Embryonic facial prominence (tissue), 1 donor: ENCODE measurements around the gene MPDZ.
A peak's percentile ranks its signal among the peaks of the same experiment; 100 is the strongest.

ENCODE experiments used
- DNase-seq: peaks from one replicate; pipeline ENCODE4 v3.0.0-alpha.2; 2016; ENCODE audit errors: extremely low spot score

MPDZ gene

GRCh38 chr9:13179257-13179656 is 100.2 kb downstream of the MPDZ start:
- no peak for DNase-seq

- no peak for DNase-seq
Observed at GRCh38 chr9:13175732-13176131, 103.8 kb downstream of the MPDZ start.

GRCh38 chr9:13174906-13175639 is 104.4 kb downstream of the MPDZ start:
- no peak for DNase-seq

GRCh38 chr9:13173553-13173952 is 105.9 kb downstream of the MPDZ start:
- no peak for DNase-seq

- no peak for DNase-seq
Observed at GRCh38 chr9:13171261-13171660, 108.2 kb downstream of the MPDZ start.

- no peak for DNase-seq
Observed at GRCh38 chr9:13166996-13167395, 112.5 kb downstream of the MPDZ start.

- no peak for DNase-seq
Observed at GRCh38 chr9:13165956-13166355, 113.5 kb downstream of the MPDZ start.

- DNase-seq, result peak; percentile 14
Observed at GRCh38 chr9:13165236-13165945, 114.1 kb downstream of the MPDZ start.

- no peak for DNase-seq
Observed at GRCh38 chr9:13163946-13164345, 115.5 kb downstream of the MPDZ start.

GRCh38 chr9:13163287-13163686 is 116.2 kb downstream of the MPDZ start:
- no peak for DNase-seq

- DNase-seq, result no peak
Observed at GRCh38 chr9:13160051-13160450, 119.4 kb downstream of the MPDZ start.

- no peak for DNase-seq
Observed at GRCh38 chr9:13158986-13159385, 120.5 kb downstream of the MPDZ start.

GRCh38 chr9:13151489-13151888 is 128.0 kb downstream of the MPDZ start:
- DNase-seq, result no peak

- DNase-seq, result no peak
Observed at GRCh38 chr9:13149454-13149853, 130.0 kb downstream of the MPDZ start.

- DNase-seq, result no peak
Observed at GRCh38 chr9:13146840-13147239, 132.7 kb downstream of the MPDZ start.

GRCh38 chr9:13145340-13145739 is 134.2 kb downstream of the MPDZ start:
- no peak for DNase-seq

GRCh38 chr9:13144166-13144775 is 135.2 kb downstream of the MPDZ start:
- no peak for DNase-seq

GRCh38 chr9:13143281-13143680 is 136.2 kb downstream of the MPDZ start:
- no peak for DNase-seq

- DNase-seq, result no peak
Observed at GRCh38 chr9:13142776-13143175, 136.7 kb downstream of the MPDZ start.

GRCh38 chr9:13141629-13142028 is 137.9 kb downstream of the MPDZ start:
- no peak for DNase-seq

GRCh38 chr9:13140843-13141592 is 138.5 kb downstream of the MPDZ start:
- DNase-seq, result no peak

- peak; percentile 38 for DNase-seq
Observed at GRCh38 chr9:13139641-13140171, 139.8 kb downstream of the MPDZ start.
